GM21390 (cell line): ENCODE results near the gene NFATC3.

Source experiments
- ATAC-seq: cut with Tn5 transposase; IDR thresholded peaks from one replicate; pipeline ENCODE4 v1.9.1; 2021; ENCODE audit not compliant: unreplicated experiment

NFATC3 gene

DNA sequence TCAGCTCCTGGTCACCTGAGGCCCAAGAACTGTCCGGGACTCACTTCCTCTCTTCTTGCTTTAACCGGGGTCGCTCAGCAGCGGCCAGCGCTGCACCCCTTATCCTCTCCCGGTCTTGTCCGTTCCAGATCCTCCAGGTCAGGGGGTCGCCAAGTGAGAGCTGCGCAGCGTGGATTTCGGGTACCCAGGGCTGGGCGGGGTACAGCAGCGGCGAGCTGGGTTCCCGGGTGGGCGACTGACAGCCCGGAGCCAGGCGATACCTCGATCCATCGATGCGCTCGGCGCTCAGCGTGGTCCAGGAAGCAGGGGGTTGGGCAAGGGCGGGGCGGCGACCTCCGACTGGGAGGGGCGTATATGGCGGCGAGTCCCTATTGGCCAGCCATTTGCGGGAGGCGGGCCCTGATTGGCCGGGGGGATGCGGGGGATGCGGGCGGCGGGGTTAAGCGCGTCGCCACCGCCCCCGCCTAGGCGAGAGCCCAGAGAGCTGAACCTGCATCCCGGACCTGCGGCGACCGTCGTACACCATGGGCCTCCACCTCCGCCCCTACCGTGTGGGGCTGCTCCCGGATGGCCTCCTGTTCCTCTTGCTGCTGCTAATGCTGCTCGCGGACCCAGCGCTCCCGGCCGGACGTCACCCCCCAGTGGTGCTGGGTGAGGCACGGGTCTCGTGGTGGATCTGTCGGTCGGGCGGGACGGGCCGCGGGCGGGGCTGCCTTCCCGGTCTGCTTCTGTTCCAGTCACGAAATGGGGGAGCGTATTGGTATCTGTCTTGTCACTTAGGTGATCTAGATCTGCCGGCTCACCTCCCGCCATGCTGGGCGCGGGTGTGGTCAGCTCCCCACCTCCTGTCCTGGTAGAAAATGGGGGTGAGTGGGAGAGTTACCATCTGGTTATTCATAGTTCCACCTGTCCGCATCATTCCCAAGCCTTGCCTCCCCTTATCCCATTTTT lies 160.0 kb downstream of the NFATC3 start, which contains the start of gene PLA2G15:
PLA2G15 (plus strand) TSS at position 471 of the 951 bp plus-strand sequence; CDS start at position 525, 54 bp downstream.
- ATAC-seq, result peak; percentile 92

DNA sequence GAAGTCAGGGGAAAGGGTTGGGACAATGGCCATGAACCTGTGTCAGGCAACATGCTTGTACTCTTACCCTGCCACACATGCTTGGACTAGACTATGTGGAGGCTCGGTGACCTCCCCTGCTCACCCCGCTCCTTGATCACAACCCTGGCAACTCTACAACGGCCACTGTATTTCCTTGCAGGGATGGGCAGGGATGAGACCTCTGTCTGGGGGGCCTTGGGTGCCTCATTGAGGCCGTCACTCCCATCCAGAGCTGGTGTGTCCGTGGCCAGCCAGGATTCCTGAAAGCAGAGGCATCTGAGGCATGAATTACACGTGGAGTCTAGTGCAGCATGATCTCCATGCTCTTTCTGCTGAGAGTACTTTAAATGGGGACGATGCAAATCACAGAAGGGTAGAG lies 161.0 kb downstream of the NFATC3 start:
- ATAC-seq, result no peak

DNA sequence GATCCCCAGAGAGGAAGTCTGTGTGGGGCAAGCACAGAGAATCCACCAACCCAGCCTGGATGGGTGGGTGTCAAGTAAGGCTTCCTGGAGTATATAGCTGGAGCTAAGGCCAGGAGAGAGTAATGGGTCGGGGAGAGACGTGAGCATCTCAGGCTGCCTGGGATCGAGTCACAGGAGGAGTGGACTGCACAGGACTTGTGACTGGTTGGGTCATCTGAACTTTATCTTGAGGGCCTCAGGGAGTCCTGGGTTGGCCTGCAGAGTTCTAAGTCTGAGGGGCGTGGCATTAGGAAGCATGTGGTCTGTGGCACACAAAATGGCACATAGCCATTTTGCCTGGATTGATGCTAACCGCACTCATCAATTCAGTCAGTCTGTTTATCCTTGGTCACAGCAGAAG lies 161.5 kb downstream of the NFATC3 start:
- ATAC-seq, result no peak

DNA sequence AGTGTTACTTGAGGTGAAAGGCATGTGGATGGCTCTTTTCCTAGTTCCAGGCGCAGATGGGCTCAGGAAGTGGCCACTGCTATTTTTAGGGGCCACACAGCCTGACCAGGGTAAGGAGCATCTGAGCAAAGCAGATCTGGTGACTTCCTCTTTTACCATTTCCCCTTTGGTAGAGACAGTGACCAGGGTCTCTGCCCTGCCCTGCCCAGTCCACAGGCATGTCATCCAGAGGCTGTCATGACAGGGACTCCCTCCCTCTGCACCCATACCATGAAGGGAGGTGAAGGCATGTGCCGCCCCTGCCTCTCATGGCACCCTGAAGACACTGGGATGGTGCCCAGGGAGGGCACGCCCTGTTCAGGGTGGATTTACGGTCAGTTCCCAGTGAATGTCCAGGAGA lies 162.2 kb downstream of the NFATC3 start:
- ATAC-seq, result no peak

DNA sequence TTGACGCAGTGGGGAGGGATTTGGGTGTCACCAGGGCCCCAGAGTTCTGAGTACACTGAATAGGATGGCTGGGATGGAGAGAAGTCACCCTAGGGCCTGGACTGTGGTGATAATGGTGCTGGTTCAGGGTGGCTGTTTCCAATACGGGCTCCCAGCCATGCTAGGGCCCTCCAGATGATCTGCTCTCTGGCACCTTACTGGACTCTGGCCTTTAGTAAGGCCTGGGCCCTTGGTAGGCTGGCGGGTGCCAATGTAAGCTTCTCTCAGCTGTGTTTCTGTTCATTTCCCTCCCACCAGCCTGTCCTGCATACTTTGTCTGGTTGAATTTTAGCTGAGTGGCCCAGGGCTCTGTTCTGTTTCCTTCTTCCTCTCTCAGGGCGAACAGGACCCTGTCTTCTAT lies 162.8 kb downstream of the NFATC3 start:
- ATAC-seq, result no peak

DNA sequence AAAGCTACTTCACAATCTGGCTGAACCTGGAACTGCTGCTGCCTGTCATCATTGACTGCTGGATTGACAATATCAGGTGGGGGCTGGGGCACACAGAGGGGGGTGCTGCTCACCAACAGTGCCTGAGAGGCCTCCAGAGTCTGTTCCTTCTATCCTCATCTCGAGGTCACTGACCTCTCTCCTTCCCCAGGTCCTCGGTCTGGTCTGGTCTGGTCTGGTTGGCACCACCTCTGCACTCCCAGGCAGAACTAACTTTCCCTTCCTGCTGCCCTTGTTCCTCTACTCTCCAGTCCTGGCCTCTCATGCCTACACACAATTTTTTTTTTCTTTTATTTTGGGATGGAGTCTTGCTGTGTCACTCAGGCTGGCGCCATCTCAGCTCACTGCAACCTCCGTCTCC lies 164.2 kb downstream of the NFATC3 start:
- no peak for ATAC-seq

DNA sequence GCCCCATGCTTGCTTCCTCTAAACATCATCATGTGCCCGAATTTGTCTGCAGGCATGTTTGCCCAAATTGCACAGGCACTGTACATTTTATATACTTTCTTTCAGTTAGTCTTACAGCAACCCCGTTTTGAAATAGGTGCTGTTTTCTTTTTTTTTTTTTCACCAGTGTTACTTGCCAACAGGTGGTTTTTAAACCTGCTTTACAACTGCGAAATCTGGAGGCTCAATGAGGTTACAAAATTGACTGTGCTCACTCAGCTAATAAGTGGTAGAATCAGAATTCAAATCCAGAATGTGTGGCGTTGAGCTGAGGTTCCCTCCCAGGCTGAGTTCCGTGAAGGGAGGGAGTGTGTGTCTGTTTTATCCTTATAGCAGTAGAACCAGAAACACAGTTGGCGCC lies 165.8 kb downstream of the NFATC3 start:
- ATAC-seq, result no peak

DNA sequence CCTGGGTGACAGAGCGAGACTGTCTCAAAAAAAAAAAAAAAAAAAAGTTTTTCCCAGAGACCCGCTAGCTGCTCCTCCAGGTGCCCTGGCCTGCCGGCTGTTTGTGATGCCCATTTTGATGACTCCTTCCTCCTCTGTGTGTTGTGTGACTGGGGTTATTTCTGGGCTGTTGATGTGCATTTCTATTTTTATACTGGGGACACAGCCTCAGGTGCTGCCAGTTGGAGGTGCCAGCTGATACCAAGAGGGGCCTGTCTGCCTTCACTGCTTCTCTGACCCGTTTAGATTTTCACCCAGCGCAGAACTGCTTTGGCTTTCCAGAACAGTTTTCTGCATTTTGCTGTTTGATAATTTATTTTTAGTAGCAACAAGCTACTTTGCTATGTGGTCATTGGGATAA lies 166.7 kb downstream of the NFATC3 start:
- ATAC-seq, result no peak

DNA sequence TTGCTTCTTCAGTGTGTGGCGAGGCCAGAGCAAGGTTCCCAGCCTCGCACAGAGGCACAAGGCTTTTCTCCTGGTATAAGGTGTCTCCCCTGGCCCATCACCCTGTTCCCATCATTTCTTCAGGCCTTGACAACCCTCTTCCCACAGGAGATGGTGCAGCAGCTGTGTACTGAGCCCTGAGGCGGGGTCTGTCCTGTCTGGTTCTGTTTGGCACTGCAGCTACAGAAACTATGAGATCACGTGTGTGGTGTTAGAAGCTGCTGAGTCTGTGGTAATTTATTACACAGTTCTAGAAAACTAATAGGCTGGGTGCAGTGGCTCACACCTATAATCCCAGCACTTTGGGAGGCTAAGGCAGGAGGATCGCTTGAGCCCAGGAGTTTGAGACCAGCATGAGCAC lies 167.2 kb downstream of the NFATC3 start:
- no peak for ATAC-seq

DNA sequence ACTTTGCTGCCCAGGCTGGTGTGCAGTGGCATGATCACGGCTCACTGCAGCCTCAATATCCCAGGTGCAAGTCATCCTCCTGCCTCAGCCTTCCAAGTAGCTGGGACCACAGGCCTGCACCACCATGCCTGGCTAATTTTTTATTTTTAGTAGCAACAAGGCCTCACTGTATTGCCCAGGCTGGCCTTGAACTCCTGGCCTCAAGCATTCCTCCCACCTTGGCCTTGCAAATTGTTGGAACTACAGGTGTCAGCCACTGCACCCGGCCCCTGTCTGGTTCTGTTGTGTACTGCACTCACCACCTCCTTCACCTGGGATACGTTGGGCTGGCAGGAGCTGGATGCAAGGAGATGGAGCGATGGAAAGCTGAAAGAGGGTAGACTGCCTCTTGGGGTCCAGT lies 168.6 kb downstream of the NFATC3 start:
- ATAC-seq, result no peak

DNA sequence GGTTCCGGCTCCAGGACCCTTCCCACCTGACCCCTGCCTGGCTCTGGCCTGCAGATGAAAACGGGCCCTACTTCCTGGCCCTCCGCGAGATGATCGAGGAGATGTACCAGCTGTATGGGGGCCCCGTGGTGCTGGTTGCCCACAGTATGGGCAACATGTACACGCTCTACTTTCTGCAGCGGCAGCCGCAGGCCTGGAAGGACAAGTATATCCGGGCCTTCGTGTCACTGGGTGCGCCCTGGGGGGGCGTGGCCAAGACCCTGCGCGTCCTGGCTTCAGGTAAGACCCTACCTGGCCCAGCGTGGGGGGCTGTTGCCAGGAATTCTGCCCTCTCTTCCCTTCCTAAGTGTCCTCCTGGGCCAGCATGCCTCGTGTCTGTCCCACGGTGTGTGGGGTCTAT lies 170.5 kb downstream of the NFATC3 start:
- no peak for ATAC-seq

DNA sequence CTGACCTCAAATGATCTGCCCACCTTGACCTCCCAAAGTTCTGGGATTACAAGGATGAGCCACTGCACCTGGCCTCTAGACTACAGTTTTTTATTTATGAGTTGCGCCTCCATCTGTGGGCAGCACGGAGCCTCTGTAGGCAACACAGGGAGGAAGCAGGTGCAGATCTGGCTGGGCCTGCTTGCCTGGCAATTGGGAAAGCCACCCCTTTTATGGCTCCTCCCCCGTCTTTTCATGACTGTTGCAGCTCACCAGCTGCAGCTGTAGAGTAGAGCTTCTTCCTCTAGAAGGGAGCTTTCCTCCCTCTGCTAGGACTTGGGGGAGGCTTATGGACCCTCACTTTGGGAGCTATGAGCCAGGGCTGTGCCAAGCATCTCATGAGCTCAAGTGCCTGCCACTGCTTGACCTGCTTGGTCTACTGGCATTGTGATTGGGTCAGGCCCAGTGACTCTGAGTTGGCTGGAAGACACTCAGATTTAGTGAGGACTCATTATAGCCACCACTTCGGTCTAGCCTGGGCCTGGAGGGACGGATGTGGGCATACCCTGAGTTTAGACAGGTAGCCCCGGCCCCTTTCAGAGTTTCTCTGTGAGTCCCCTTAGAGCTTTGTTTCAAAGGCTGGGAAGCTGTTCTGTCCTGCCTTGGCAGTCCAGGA lies 172.2 kb downstream of the NFATC3 start:
- ATAC-seq, result peak; percentile 68

DNA sequence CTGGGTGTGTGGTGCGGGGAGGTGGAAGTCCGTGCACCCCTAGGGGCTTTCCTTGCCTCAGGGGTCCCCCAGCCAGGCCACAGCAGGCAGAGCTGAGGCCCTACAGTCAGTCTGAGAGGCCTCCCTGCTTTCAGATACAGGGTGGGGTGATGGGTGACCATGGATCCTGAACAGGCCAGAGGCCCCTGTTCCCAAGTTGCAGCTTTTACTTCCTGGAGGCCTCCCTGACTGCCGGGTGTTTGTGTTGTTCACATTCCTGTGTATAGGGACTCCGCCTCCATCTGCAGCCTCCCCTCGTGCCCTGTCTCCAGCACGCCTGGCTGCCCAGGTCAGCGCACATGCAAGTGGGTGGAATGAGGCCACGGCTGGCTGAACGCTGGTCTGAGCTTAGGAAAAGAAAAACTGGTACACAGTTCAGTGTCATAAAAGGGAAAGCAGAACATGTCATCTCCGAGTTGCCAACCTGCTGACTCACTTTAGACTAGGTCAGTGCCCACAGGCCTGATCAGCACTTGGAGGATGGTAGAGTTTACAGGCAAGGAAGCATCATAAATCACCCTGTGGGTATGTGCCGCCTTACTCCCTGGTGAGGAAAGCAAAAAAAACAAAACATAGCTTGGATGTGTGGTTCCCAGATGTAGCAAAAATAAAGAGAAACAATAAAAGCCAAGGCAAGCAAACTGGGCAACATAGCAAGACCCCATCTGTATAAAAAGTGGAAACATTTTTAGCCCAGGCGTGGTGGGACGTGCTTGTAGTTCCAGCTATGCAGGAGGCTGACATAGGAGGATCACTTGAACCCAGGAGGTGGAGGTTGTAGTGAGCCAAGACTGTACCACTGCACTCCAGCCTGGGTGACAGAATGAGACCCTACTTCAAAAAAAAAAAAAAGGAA lies 173.0 kb downstream of the NFATC3 start:
- peak; percentile 22 for ATAC-seq

DNA sequence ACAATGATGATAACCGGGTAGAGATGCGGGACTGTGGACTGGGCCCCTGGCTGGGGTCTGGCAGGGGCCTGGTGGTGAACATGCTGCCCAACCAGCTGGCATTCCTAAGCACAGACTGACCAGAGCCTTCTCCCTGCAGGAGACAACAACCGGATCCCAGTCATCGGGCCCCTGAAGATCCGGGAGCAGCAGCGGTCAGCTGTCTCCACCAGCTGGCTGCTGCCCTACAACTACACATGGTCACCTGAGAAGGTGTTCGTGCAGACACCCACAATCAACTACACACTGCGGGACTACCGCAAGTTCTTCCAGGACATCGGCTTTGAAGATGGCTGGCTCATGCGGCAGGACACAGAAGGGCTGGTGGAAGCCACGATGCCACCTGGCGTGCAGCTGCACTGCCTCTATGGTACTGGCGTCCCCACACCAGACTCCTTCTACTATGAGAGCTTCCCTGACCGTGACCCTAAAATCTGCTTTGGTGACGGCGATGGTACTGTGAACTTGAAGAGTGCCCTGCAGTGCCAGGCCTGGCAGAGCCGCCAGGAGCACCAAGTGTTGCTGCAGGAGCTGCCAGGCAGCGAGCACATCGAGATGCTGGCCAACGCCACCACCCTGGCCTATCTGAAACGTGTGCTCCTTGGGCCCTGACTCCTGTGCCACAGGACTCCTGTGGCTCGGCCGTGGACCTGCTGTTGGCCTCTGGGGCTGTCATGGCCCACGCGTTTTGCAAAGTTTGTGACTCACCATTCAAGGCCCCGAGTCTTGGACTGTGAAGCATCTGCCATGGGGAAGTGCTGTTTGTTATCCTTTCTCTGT lies 174.0 kb downstream of the NFATC3 start:
- no peak for ATAC-seq

DNA sequence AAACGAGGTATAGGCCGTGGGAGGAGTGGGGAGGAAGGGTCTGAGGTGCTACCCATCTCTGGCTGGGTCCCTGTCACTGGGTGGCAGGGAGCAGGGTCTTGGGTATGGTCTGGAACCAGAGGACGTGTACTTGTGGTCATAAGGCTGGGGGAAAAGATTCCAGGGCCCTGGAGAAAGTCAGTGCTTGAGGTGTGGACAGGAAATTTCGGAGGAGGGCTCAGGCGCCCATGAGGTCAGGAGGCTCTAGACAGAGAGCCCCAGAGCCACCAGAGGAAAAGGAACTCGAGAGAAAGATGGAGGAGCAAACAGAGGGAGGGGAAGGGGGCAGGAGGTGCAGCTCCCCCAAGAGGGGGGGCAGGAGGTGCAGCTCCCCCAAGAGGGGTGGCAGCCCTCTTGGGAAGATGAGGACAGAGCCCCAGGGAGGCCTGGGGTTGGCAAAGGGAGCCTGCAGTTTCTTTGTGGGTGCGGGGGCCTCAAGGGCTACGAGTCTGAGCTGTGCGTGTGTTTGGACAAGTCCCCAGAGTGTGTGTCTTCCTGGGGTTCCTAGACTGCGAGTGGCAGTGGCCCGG lies 178.5 kb downstream of the NFATC3 start:
- ATAC-seq, result no peak

DNA sequence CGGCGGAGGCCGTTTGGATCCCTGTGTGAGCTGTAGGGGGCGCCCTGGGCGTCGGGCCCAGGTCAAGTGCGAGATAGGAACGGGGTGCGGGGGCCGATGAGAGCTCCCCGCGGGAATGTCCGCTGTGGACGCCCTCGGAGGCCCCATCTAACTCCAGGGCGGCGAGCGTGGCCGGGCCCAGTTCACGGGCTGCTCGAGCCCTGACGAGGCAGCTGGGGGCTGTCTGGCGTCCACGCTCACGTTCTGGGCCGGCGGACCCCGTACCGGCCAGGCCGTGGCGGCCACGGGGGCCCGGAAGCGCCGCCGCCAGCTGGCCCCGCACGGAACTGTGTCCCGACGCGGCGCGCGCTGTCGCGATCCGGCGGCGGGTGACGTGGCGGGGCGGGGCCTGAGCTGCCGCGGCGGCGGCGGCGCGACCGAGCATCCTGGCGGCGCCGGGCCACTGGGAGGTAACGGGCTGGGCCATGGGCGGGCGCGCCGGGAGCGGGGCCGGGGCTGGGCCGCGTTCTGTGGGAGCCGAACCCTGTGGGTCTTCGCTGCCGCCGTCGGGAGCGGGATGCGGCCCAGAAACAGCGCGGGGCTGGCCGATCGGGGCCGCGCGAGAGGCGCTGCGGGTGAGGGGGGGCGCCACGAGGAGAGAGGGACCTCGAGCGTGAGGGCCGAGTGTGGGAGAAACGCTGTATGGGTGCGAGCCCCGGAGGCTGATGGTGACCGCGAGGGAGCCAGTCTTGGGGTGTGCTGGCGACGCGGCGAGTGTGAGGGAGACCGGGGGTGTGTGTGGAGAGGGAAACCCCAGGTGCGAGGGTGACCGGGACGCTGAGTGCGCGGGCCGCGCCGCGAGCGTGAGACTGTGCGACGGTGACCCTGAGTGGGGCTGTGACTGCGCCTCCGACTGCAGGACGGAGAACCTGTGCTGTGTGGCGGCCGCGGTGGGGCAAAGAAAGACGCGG lies 179.2 kb downstream of the NFATC3 start, which contains the start of gene SLC7A6:
SLC7A6 (plus strand) TSS at position 399 of the 950 bp plus-strand sequence. CDS start 10,201 bp downstream, outside the sequence.
- ATAC-seq, result peak; percentile 61

DNA sequence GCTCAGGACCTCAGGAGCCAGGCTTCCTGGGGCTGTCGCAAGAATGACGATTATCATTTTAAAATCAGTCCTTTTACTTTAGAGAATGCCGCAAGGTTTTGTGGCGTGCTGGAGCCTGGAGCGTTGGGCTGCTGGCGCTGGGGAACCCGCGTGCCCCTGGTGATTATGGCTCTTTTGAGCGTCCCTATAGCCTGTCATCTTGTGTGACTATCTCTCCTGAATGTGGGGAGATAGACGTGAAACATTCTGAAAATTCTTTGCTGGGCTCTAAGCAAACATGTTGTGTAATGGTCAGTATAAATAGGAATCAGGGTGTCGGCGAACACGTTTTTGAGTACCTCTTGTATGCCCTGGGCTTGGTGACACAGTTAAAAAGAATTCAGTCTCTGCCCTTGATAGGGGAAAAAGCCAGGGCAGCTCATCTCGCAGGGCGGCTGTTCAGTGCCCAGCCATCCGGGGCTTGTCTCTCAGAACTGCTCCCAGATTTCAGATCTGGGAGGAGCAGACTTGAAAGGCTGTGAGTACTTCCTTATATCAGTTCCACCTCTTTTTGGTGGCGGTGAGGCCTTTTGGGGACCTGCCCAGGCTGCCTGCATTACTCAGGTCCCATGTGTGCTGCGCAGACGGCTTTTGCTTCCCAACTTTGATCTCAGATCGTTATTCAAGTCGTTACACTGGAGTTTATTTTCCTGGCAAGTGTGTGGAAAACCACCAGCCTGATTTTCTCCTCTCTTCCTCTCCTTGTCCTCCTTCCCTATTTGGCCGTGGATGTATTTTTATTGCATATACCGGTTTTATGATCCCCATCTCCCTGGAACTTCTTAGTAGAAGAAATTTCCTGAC lies 180.1 kb downstream of the NFATC3 start:
- ATAC-seq, result no peak
